Measurements from ENCODE around the gene LRRC58. TPM values are rescaled to one million over a fixed set of nuclear protein-coding genes. Genes with fewer than 3 reads are reported as not detected.

Gene LRRC58
- total RNA-seq, 1 donor from 2014 or later, result 28.0 TPM

- Mint-ChIP-seq H3K36me3 (ENCODE audit: unreplicated experiment) (no peaks in the 10 kb centered on the region), H3K4me1 (ENCODE audit: unreplicated experiment) (peaks cover 23% of the 10 kb centered on the region), H3K27ac (ENCODE audit: unreplicated experiment) (no peak overlapping the region), H3K4me3 (ENCODE audit: unreplicated experiment) (no peak overlapping the region), H3K9me3 (ENCODE audit: unreplicated experiment) (no peaks in the 10 kb centered on the region), H3K27me3 (ENCODE audit: unreplicated experiment) (peaks cover 26% of the 10 kb centered on the region)
- no peak for TF ChIP-seq CTCF (IDR thresholded peaks at IDR 0.05)
- DNase-seq (ENCODE audit: extremely low spot score, unreplicated experiment), result no peak
These were observed 2.9 kb upstream of the LRRC58 start for GRCh38 chr3:120352017-120352416.

GRCh38 chr3:120350401-120350941 lies 1.3 kb upstream of the LRRC58 start:
- H3K4me3 Mint-ChIP-seq (ENCODE audit: unreplicated experiment), result peak overlapping the region; percentile 89
- DNase-seq (ENCODE audit: extremely low spot score, unreplicated experiment), result no peak
- H3K27ac Mint-ChIP-seq (ENCODE audit: unreplicated experiment), result peak overlapping the region; percentile 76
- peaks cover 32% of the 10 kb centered on the region for H3K4me1 Mint-ChIP-seq (ENCODE audit: unreplicated experiment)
- peaks cover 12% of the 10 kb centered on the region for H3K27me3 Mint-ChIP-seq (ENCODE audit: unreplicated experiment)
- no peaks in the 10 kb centered on the region for H3K9me3 Mint-ChIP-seq (ENCODE audit: unreplicated experiment)
- peaks cover 4% of the 10 kb centered on the region for H3K36me3 Mint-ChIP-seq (ENCODE audit: unreplicated experiment)
- no peak for TF ChIP-seq CTCF (IDR thresholded peaks at IDR 0.05)

- no peak for DNase-seq (ENCODE audit: extremely low spot score, unreplicated experiment)
- TF ChIP-seq CTCF (IDR thresholded peaks at IDR 0.05), result no peak
- H3K36me3 Mint-ChIP-seq (ENCODE audit: unreplicated experiment), result peaks cover 4% of the 10 kb centered on the region
These were observed 636 bp upstream of the LRRC58 start for GRCh38 chr3:120349855-120350125.

GRCh38 chr3:120348065-120348990 lies 826 bp downstream of the LRRC58 start:
- DNase-seq (ENCODE audit: extremely low spot score, unreplicated experiment), result no peak
- peaks cover 4% of the 10 kb centered on the region for H3K36me3 Mint-ChIP-seq (ENCODE audit: unreplicated experiment)
- H3K27me3 Mint-ChIP-seq (ENCODE audit: unreplicated experiment), result no peaks in the 10 kb centered on the region
- H3K9me3 Mint-ChIP-seq (ENCODE audit: unreplicated experiment), result no peaks in the 10 kb centered on the region
- no peak for TF ChIP-seq CTCF (IDR thresholded peaks at IDR 0.05)
- H3K4me1 Mint-ChIP-seq (ENCODE audit: unreplicated experiment), result peaks cover 41% of the 10 kb centered on the region
- peak overlapping the region; percentile 89 for H3K4me3 Mint-ChIP-seq (ENCODE audit: unreplicated experiment)
- peak overlapping the region; percentile 75 for H3K27ac Mint-ChIP-seq (ENCODE audit: unreplicated experiment)

More at GRCh38 chr3:120349855-120350125, 636 bp upstream of the LRRC58 start:
- peak overlapping the region; percentile 89 for H3K4me3 Mint-ChIP-seq (ENCODE audit: unreplicated experiment)
- H3K27me3 Mint-ChIP-seq (ENCODE audit: unreplicated experiment), result peaks cover 5% of the 10 kb centered on the region
- peak overlapping the region; percentile 76 for H3K27ac Mint-ChIP-seq (ENCODE audit: unreplicated experiment)
- H3K9me3 Mint-ChIP-seq (ENCODE audit: unreplicated experiment), result no peaks in the 10 kb centered on the region
- H3K4me1 Mint-ChIP-seq (ENCODE audit: unreplicated experiment), result peaks cover 36% of the 10 kb centered on the region

GRCh38 chr3:120344349-120344748 lies 4.8 kb downstream of the LRRC58 start:
- peaks cover 9% of the 10 kb centered on the region for H3K36me3 Mint-ChIP-seq (ENCODE audit: unreplicated experiment)
- peaks cover 8% of the 10 kb centered on the region for H3K9me3 Mint-ChIP-seq (ENCODE audit: unreplicated experiment)
- no peak overlapping the region for H3K27ac Mint-ChIP-seq (ENCODE audit: unreplicated experiment)
- H3K4me3 Mint-ChIP-seq (ENCODE audit: unreplicated experiment), result no peak overlapping the region
- no peak for DNase-seq (ENCODE audit: extremely low spot score, unreplicated experiment)
- peaks cover 37% of the 10 kb centered on the region for H3K4me1 Mint-ChIP-seq (ENCODE audit: unreplicated experiment)
- no peak for TF ChIP-seq CTCF (IDR thresholded peaks at IDR 0.05)
- no peaks in the 10 kb centered on the region for H3K27me3 Mint-ChIP-seq (ENCODE audit: unreplicated experiment)

Data from osteocyte (in vitro differentiated cells).